Colonic mucosa (tissue), 4 donors: ENCODE results near the gene CD81. TPM values are rescaled to one million over a fixed set of nuclear protein-coding genes. Genes with fewer than 3 reads are reported as not detected.

Source experiments
- DNase-seq: peaks from one replicate; pipeline ENCODE4 v3.0.0-alpha.2; 2020
- H3K27ac ChIP-seq: fragments of 200-600 bp; one replicate; pipeline ENCODE4 v1.8.0; 2021
- H3K27me3 ChIP-seq: fragments of 200-600 bp; one replicate; pipeline ENCODE4 v1.8.0; 2021
- H3K36me3 ChIP-seq: fragments of 200-600 bp; one replicate; pipeline ENCODE4 v1.8.0; 2021
- H3K4me1 ChIP-seq: fragments of 200-600 bp; one replicate; pipeline ENCODE4 v1.8.0; 2021; ENCODE audit warnings: mild to moderate bottlenecking
- H3K4me3 ChIP-seq: fragments of 200-600 bp; one replicate; pipeline ENCODE4 v1.8.0; 2021
- H3K9ac ChIP-seq, 2 donors: one replicate each; pipeline ENCODE4 v1.7.0; 2013; ENCODE audit warnings: control low read depth in 2 of 2, low read depth in 2 of 2, low read length in 2 of 2
- H3K9me3 ChIP-seq: fragments of 200-600 bp; one replicate; pipeline ENCODE4 v1.8.0; 2021
- intact Hi-C: fragments of 100-400 bp; cut with DNase I; formaldehyde crosslinking; loops from one replicate; pipeline ENCODE4 v1.14.1; 2022
- total RNA-seq, 2 donors: library from RNA; stranded (reverse); fragmentation: NEBNext Ultra II Directional in 1 of 2; extraction: Animal tissue kit (Norgen Biotek cat#: 25700) in 1 of 2; gene quantifications; one replicate each; pipeline ENCODE4 v1.2.1, GENCODE V29; 2021
- TF ChIP-seq, protein P1 (sequence below): fragments of 200-600 bp; IDR thresholded peaks from one replicate; pipeline ENCODE4 v1.8.0; 2022; ENCODE audit warnings: antibody characterized with exemption, mild to moderate bottlenecking
- donor health status: healthy.
- donor health status: DM: no; HTN: no; CAD: no.
- donor health status: DM: no; HTN: no; CAD: no.

CD81 gene
- total RNA-seq, 2 donors from 2014 or later: 185 to 208 TPM

DNA sequence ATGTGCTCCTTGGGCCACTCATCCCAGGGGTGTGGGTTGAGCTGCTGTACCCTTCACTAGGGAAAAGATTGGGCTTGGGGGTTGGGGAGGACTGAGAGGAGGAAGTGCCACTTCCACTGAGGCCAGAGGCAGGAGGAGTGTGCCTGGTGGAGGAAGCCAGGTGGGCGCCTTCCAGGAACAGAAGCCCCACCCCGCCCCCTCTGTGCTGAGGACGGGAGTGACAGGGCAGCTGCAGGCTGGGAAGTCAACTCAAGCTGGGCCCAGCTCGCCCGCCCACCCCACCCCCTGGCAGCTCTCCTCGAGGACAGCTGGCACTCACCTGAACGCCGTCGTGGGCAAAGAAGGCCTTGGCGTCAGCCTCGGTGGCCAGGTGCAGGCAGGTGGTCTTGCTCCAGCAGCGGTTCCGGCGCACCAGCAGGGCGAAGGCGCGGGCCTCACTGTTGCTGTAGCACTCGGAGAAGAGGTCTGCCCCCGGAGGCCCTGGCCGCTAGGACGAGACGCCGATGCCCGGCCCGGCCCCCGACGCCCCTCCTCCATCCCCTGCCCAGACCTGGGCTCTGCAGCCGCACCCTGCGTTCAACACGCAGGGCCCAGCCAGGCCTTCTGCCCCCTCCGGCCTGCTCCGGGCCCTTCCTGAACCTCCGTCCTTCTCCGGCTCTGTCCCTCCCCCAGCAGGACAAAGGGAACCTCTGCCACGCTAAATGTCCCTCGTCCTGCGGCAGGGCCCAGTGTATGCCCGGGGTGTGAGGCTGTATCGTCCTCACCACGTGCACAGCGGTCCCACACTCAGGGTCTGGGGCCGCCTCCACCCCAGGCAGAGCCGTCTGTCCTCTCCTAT, 36.9 kb downstream of the CD81 start:
- H3K4me1 ChIP-seq: no peaks in the 10 kb centered on the region
- intact Hi-C loops: no loop called here
- no peak for DNase-seq
- no peak overlapping the region for H3K27ac ChIP-seq
- no peak overlapping the region for H3K9ac ChIP-seq
- H3K4me3 ChIP-seq: no peak overlapping the region
- no peaks in the 10 kb centered on the region for H3K36me3 ChIP-seq
- H3K27me3 ChIP-seq: no peaks in the 10 kb centered on the region
- TF ChIP-seq, protein P1, sequence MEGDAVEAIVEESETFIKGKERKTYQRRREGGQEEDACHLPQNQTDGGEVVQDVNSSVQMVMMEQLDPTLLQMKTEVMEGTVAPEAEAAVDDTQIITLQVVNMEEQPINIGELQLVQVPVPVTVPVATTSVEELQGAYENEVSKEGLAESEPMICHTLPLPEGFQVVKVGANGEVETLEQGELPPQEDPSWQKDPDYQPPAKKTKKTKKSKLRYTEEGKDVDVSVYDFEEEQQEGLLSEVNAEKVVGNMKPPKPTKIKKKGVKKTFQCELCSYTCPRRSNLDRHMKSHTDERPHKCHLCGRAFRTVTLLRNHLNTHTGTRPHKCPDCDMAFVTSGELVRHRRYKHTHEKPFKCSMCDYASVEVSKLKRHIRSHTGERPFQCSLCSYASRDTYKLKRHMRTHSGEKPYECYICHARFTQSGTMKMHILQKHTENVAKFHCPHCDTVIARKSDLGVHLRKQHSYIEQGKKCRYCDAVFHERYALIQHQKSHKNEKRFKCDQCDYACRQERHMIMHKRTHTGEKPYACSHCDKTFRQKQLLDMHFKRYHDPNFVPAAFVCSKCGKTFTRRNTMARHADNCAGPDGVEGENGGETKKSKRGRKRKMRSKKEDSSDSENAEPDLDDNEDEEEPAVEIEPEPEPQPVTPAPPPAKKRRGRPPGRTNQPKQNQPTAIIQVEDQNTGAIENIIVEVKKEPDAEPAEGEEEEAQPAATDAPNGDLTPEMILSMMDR: no peak
- no peaks in the 10 kb centered on the region for H3K9me3 ChIP-seq

GRCh38 chr11:2414616-2415015, 37.5 kb downstream of the CD81 start:
- no peaks in the 10 kb centered on the region for H3K9me3 ChIP-seq
- intact Hi-C loops: no loop called here
- no peak overlapping the region for H3K9ac ChIP-seq
- TF ChIP-seq, protein P1: no peak
- H3K4me1 ChIP-seq: no peaks in the 10 kb centered on the region
- H3K36me3 ChIP-seq: no peaks in the 10 kb centered on the region
- no peak overlapping the region for H3K4me3 ChIP-seq
- no peak overlapping the region for H3K27ac ChIP-seq
- no peaks in the 10 kb centered on the region for H3K27me3 ChIP-seq
- no peak for DNase-seq

DNA sequence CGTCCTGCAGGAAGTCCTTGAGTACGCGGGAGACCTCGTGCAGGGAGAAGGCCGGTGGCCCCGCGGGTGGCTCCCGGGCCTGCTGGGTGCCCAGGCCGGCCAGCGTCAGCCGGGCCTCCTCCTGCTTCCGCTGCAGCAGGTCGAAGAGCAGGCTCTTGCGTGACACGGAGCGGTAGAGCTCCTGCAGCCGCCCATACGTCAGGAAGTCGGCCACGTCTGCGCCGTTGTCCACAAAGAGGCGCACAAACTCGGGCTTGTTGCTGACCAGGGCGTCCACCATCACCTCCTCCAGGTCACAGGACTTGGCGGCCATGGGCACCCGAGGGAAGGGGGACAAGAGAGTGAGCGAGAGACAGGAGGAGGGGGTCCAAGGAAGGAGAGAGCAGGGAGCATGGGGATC, 38.1 kb downstream of the CD81 start:
- Histone ChIP-seq H3K4me1 (peaks cover 3% of the 10 kb centered on the region), H3K4me3 (no peak overlapping the region), H3K27me3 (no peaks in the 10 kb centered on the region), H3K36me3 (no peaks in the 10 kb centered on the region), H3K9me3 (no peaks in the 10 kb centered on the region), H3K9ac (no peak overlapping the region), H3K27ac (no peak overlapping the region)
- no peak for DNase-seq
- intact Hi-C loops: no loop called here
- TF ChIP-seq, protein P1: no peak

DNA sequence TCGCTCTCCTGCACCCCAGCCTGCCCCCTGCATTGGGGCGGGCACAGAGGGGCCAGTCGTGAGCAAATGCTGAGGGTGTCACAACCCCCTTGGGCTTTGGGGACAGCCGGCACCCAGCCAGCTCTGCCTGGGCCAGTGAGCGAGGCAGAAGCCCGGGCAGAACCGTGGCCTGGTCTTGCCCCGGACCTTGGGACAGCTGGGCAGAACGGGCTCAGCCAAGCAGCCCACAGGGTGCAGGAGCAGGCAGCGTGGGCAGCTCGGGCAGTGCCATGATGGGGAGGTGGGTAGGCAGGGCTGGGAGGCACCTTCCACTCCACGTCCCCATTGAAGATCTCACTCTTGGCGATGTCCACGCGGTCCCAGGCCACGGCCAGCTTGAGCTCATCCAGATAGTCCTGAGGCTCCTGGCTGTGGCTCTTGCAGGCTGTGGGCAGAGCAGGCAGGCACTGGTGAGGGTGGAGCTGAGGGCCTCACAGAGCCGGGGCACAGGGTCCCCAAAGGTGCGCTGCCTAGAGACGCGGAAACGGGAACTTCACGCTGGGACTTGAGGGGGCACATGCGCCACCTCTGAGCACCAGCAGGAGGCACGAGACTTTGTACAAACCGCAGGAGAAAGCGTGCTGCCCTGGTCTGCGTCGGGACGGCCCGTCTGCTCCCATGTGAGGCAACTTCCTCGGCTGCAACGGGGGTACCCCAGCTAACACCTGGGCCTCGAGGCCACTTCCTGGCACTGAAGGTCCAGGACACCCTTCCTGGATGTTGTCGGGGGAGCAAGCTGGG, 38.7 kb downstream of the CD81 start:
- no peaks in the 10 kb centered on the region for H3K27me3 ChIP-seq
- H3K9ac ChIP-seq: no peak overlapping the region
- no peaks in the 10 kb centered on the region for H3K9me3 ChIP-seq
- no peak overlapping the region for H3K27ac ChIP-seq
- no peak for DNase-seq
- H3K4me3 ChIP-seq: no peak overlapping the region
- intact Hi-C loops: no loop called here
- H3K4me1 ChIP-seq: peaks cover 7% of the 10 kb centered on the region
- H3K36me3 ChIP-seq: no peaks in the 10 kb centered on the region
- TF ChIP-seq, protein P1: no peak

GRCh38 chr11:2416765-2417164, 39.7 kb downstream of the CD81 start:
- H3K27me3 ChIP-seq: peaks cover 7% of the 10 kb centered on the region
- H3K4me1 ChIP-seq: peaks cover 7% of the 10 kb centered on the region
- H3K9ac ChIP-seq: no peak overlapping the region
- no peaks in the 10 kb centered on the region for H3K36me3 ChIP-seq
- intact Hi-C loops: no loop called here
- H3K27ac ChIP-seq: no peak overlapping the region
- TF ChIP-seq, protein P1: no peak
- H3K4me3 ChIP-seq: no peak overlapping the region
- DNase-seq: no peak
- no peaks in the 10 kb centered on the region for H3K9me3 ChIP-seq
